Keratinocyte (primary cell): ENCODE results near the gene PAM16.

Experiments
- CTCF ChIP-seq, 3 experiments: IDR thresholded peaks in 1 of 3; conservative IDR thresholded peaks in 1 of 3; optimal IDR thresholded peaks in 1 of 3; 2 replicates in 2 of 3; 3 replicates in 1 of 3; pipeline versions ENCODE3 to v1.5.1; 2011; ENCODE audit warnings: low read length in 3 of 3, mild to moderate bottlenecking in 3 of 3, moderate library complexity in 2 of 3, control low read depth in 1 of 3, inconsistent platforms in 1 of 3; ENCODE audit not compliant: insufficient read depth in 2 of 3; ENCODE audit errors: extremely low read depth in 1 of 3
- EZH2 ChIP-seq: IDR thresholded peaks from one replicate; pipeline ENCODE4 v1.6.1; 2012; ENCODE audit warnings: inconsistent platforms, mild to moderate bottlenecking, low read length, moderate library complexity

- TF ChIP-seq CTCF (optimal IDR thresholded peaks at IDR 0.05 in 1 of 3, IDR thresholded peaks at IDR 0.05 in 1 of 3, conservative IDR thresholded peaks at IDR 0.05 in 1 of 3; ENCODE audit: extremely low read depth in 1 of 3, insufficient read depth in 2 of 3, low read length in 3 of 3) (no peak), EZH2 (no peak)
Measured at GRCh38 chr16:4340443-4340842, 10.7 kb downstream of the PAM16 start.
